ENCODE measurements around the gene ACSF3.

DNA sequence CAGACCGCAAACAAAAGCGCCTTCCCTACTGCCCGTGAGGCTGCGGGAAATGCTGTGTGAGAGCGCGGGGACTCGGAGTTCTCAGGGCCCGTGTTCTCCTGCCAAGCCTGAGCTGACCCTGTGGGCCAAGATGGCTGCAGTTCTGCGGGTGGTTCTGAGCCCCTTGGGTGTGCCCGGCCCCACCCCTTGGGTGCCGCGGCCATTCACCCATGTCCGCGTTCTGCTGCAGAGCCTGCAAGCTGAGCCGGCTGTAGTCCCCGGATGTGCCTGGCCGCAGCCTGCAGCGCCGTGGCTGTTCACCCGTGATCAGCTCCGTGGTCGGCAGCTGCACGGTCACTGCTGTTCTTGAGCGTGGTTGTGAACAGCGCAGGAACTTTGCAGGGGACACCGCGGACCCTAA is 20.0 kb downstream of the ACSF3 start:
- TF ChIP-seq POLR2A (IDR thresholded peaks at IDR 0.05) (no peak), CTCF (IDR thresholded peaks at IDR 0.05) (no peak)

Data from upper lobe of left lung (tissue), 4 donors.